H1 (cell line): ENCODE measurements around the gene ZNF367. TPM values are rescaled to one million over a fixed set of nuclear protein-coding genes. Genes with fewer than 3 reads are reported as not detected.

Experiments used
- CTCF ChIA-PET: fragments of 300-600 bp; sonication (Branson Sonifier 250); formaldehyde crosslinking; loops from one replicate; lab custom pipeline; 2021; ENCODE audit not compliant: partially characterized antibody; lab: Charles Lee
- POLR2A ChIA-PET: fragments of 300-600 bp; sonication (Branson Sonifier 250); formaldehyde crosslinking; loops from one replicate; lab custom pipeline; 2021; ENCODE audit warnings: inconsistent platforms; ENCODE audit not compliant: partially characterized antibody; lab: Charles Lee
- DNase-seq, 2 experiments: peaks; one replicate each; pipeline versions ENCODE4 v3.0.0 to v3.0.0-alpha.2; 2010 to 2022; ENCODE audit warnings: low spot score in 2 of 2, low read depth in 1 of 2, mixed read lengths in 1 of 2
- FAIRE-seq: peaks from 2 replicates; lab custom pipeline; 2011; peaks lifted over from hg19 to GRCh38; lab: Jason Lieb, UNC
- H2AFZ ChIP-seq: 2 replicates; pipeline ENCODE4 v1.8.1; 2012; ENCODE audit warnings: low read length, inconsistent platforms
- H2AK5ac ChIP-seq: 2 replicates; pipeline ENCODE4 v1.6.1; 2013; ENCODE audit warnings: low read depth, low read length
- H2BK120ac ChIP-seq: replicated peaks from 2 replicates; pipeline ENCODE3; 2013; ENCODE audit warnings: low read depth, low read length, inconsistent platforms
- H2BK12ac ChIP-seq: 2 replicates; pipeline ENCODE4 v1.6.1; 2013; ENCODE audit warnings: low read depth, low read length
- H2BK15ac ChIP-seq: 2 replicates; pipeline ENCODE4 v1.6.1; 2013; ENCODE audit warnings: low read length
- H2BK20ac ChIP-seq: 2 replicates; pipeline ENCODE4 v1.6.1; 2013; ENCODE audit warnings: low read length
- H2BK5ac ChIP-seq: 2 replicates; pipeline ENCODE4 v1.6.1; 2013; ENCODE audit warnings: low read depth, low read length
- H3K14ac ChIP-seq: 2 replicates; pipeline ENCODE4 v1.6.1; 2013; ENCODE audit warnings: inconsistent platforms; ENCODE audit not compliant: insufficient read length
- H3K18ac ChIP-seq: 2 replicates; pipeline ENCODE4 v1.6.1; 2013; ENCODE audit warnings: low read length; ENCODE audit errors: extremely low read depth
- H3K23ac ChIP-seq: 2 replicates; pipeline ENCODE4 v1.6.1; 2013; ENCODE audit warnings: inconsistent platforms; ENCODE audit not compliant: insufficient read length
- H3K23me2 ChIP-seq: 2 replicates; pipeline ENCODE4 v1.6.1; 2013; ENCODE audit warnings: low read depth, low read length
- H3K27ac ChIP-seq: 2 replicates; pipeline ENCODE4 v1.6.1; 2011; ENCODE audit warnings: low read depth, low read length, inconsistent platforms
- H3K27me3 ChIP-seq, 4 experiments: replicated peaks in 1 of 4; 1 replicate in 1 of 4; 2 replicates in 3 of 4; pipeline versions ENCODE4 v1.6.1 to v1.8.1; 2011 to 2013; ENCODE audit warnings: low read length in 3 of 4, mild to moderate bottlenecking in 3 of 4, inconsistent platforms in 2 of 4, mixed read lengths in 2 of 4, moderate library complexity in 1 of 4; ENCODE audit not compliant: control insufficient read depth in 3 of 4, insufficient read depth in 3 of 4; ENCODE audit errors: extremely low read depth in 1 of 4
- H3K36me3 ChIP-seq, 4 experiments: 2 replicates each; pipeline versions ENCODE4 v1.6.1 to v1.8.1; 2011 to 2013; ENCODE audit warnings: mild to moderate bottlenecking in 4 of 4, low read length in 3 of 4, moderate library complexity in 2 of 4, control low read depth in 1 of 4, inconsistent platforms in 1 of 4; ENCODE audit not compliant: insufficient read depth in 4 of 4, control insufficient read depth in 2 of 4
- H3K4ac ChIP-seq: replicated peaks from 2 replicates; pipeline ENCODE3; 2013; ENCODE audit warnings: low read length, low read depth, mixed read lengths, inconsistent platforms; ENCODE audit not compliant: insufficient read length
- H3K4me1 ChIP-seq, 4 experiments: replicated peaks in 1 of 4; 1 replicate in 1 of 4; 2 replicates in 3 of 4; pipeline versions ENCODE4 v1.6.1 to v1.8.1; 2011 to 2013; ENCODE audit warnings: low read length in 3 of 4, inconsistent platforms in 2 of 4, mixed read lengths in 1 of 4; ENCODE audit not compliant: insufficient read depth in 4 of 4, control insufficient read depth in 3 of 4
- H3K4me2 ChIP-seq, 2 experiments: 2 replicates each; pipeline versions ENCODE4 v1.6.1 to v1.8.1; 2011 to 2013; ENCODE audit warnings: low read depth in 2 of 2, low read length in 2 of 2, control low read depth in 1 of 2, inconsistent platforms in 1 of 2, mild to moderate bottlenecking in 1 of 2; ENCODE audit not compliant: insufficient read depth in 1 of 2
- H3K4me3 ChIP-seq, 4 experiments: fragments of 200-600, 300-600 bp in 1 of 4; sonication (generic), shearing (Covaris generic), sonication (Bioruptor Twin) in 1 of 4; 2 replicates each; pipeline versions ENCODE4 v1.5.1 to v1.8.1; 2011 to 2016; ENCODE audit warnings: low read length in 4 of 4, low read depth in 3 of 4, control low read depth in 2 of 4, inconsistent platforms in 2 of 4, mild to moderate bottlenecking in 2 of 4, mixed read lengths in 1 of 4, moderate library complexity in 1 of 4; ENCODE audit not compliant: insufficient read depth in 2 of 4; ENCODE audit errors: extremely low read depth in 1 of 4
- H3K56ac ChIP-seq: replicated peaks from 2 replicates; pipeline ENCODE3; 2013; ENCODE audit warnings: low read depth, mild to moderate bottlenecking, mixed read lengths, low read length, inconsistent platforms; ENCODE audit not compliant: insufficient read length
- H3K79me1 ChIP-seq: 2 replicates; pipeline ENCODE4 v1.6.1; 2013; ENCODE audit warnings: low read depth, low read length, control low read depth
- H3K79me2 ChIP-seq, 2 experiments: 2 replicates each; pipeline versions ENCODE4 v1.6.1 to v1.8.1; 2012 to 2013; ENCODE audit warnings: low read length in 2 of 2, mild to moderate bottlenecking in 2 of 2, inconsistent platforms in 1 of 2; ENCODE audit not compliant: insufficient read depth in 2 of 2, control insufficient read depth in 1 of 2
- H3K9ac ChIP-seq, 4 experiments: replicated peaks in 1 of 4; 1 replicate in 1 of 4; 2 replicates in 3 of 4; pipeline versions ENCODE4 v1.6.1 to v1.8.1; 2011 to 2013; ENCODE audit warnings: low read depth in 3 of 4, low read length in 3 of 4, control low read depth in 2 of 4, mild to moderate bottlenecking in 2 of 4, moderate library complexity in 2 of 4, inconsistent platforms in 1 of 4; ENCODE audit errors: extremely low read depth in 1 of 4
- H3K9me3 ChIP-seq, 2 experiments: 2 replicates each; pipeline versions ENCODE4 v1.6.1 to v1.8.1; 2012 to 2013; ENCODE audit warnings: mild to moderate bottlenecking in 2 of 2, moderate library complexity in 2 of 2, control low read depth in 1 of 2, inconsistent platforms in 1 of 2, low read depth in 1 of 2, low read length in 1 of 2, mixed read lengths in 1 of 2; ENCODE audit not compliant: insufficient read depth in 2 of 2
- H4K20me1 ChIP-seq, 2 experiments: replicated peaks in 1 of 2; 2 replicates each; pipeline versions ENCODE3 to v1.8.1; 2011 to 2013; ENCODE audit warnings: inconsistent platforms in 2 of 2, low read length in 2 of 2, mild to moderate bottlenecking in 1 of 2; ENCODE audit not compliant: insufficient read depth in 2 of 2, control insufficient read depth in 1 of 2
- H4K5ac ChIP-seq: 2 replicates; pipeline ENCODE4 v1.6.1; 2013; ENCODE audit warnings: low read length, low read depth, mixed read lengths, inconsistent platforms; ENCODE audit not compliant: insufficient read length
- H4K8ac ChIP-seq: 2 replicates; pipeline ENCODE4 v1.8.0; 2013; ENCODE audit warnings: mild to moderate bottlenecking, moderate library complexity, low read length, inconsistent platforms; ENCODE audit not compliant: insufficient read depth; ENCODE audit errors: extremely low read depth
- H4K91ac ChIP-seq: replicated peaks from 2 replicates; pipeline ENCODE3; 2013; ENCODE audit warnings: low read length, mixed read lengths, inconsistent platforms; ENCODE audit not compliant: insufficient read length
- BACH1 ChIP-seq: IDR thresholded peaks from 2 replicates; pipeline ENCODE4 v1.6.1; 2012; ENCODE audit warnings: low read length, improper control_type of control experiment
- EP300 ChIP-seq, 2 experiments: IDR thresholded peaks; 1 replicate in 1 of 2; 2 replicates in 1 of 2; pipeline ENCODE4 v1.6.1; 2011 to 2012; ENCODE audit warnings: low read depth in 2 of 2, low read length in 2 of 2, mild to moderate bottlenecking in 2 of 2, borderline replicate concordance in 1 of 2, inconsistent platforms in 1 of 2, moderate library complexity in 1 of 2
- PHF8 ChIP-seq: fragments of 200-600 bp; sonication (generic); conservative IDR thresholded peaks from 2 replicates; pipeline ENCODE4 v1.7.1; 2012; ENCODE audit warnings: low read depth, mild to moderate bottlenecking, inconsistent platforms, low read length, moderate library complexity
- SIRT6 ChIP-seq: IDR thresholded peaks from one replicate; pipeline ENCODE4 v1.7.1; 2012; ENCODE audit warnings: low read length, inconsistent platforms
- SP2 ChIP-seq: IDR thresholded peaks from 2 replicates; pipeline ENCODE4 v1.6.1; 2012; ENCODE audit warnings: mild to moderate bottlenecking, low read length, inconsistent platforms
- WGBS, 2 experiments: shearing (Covaris generic) in 1 of 2; methylation state at CpG; one replicate each; pipeline versions ENCODE4 v1.1.6 to v1.1.7; 2013 to 2015; ENCODE audit warnings: low lambda C conversion rate in 2 of 2, mixed read lengths in 2 of 2, inconsistent platforms in 1 of 2, low coverage in 1 of 2, missing lambda C conversion rate in 1 of 2; ENCODE audit not compliant: insufficient replicate concordance in 2 of 2, insufficient coverage in 1 of 2, insufficient read length in 1 of 2; ENCODE audit errors: extremely low coverage in 1 of 2, missing lambda C conversion rate in 1 of 2; 5-methylcytosine and 5-hydroxymethylcytosine counted together
- polyA plus RNA-seq, 7 experiments: library from polyadenylated mRNA; depleted of rRNA in 3 of 7; stranded (reverse) in 5 of 7; unstranded in 2 of 7; fragments of >200 nt in 5 of 7; fragments of 200-250 nt in 2 of 7; gene quantifications; 1 replicate in 5 of 7; 2 replicates in 1 of 7; 4 replicates in 1 of 7; pipeline versions ENCODE4 v1.2.1 to v1.2.3, GENCODE V29; 2011 to 2013; ENCODE audit warnings: missing spikeins in 2 of 7, mixed read lengths in 2 of 7
- total RNA-seq: library from RNA; stranded (reverse); fragmentation: NEBNext Ultra II Directional; extraction: Animal tissue kit (Norgen Biotek cat#: 25700); gene quantifications from 2 replicates; pipeline ENCODE4 v1.2.1, GENCODE V29; 2021

The ZNF367 gene
- total and polyA plus RNA-seq, 2 of the 8 experiments (the other 6 are each of a cell fraction or from before 2014, with no cell fraction given) = 2.2 to 8.2 TPM

DNA sequence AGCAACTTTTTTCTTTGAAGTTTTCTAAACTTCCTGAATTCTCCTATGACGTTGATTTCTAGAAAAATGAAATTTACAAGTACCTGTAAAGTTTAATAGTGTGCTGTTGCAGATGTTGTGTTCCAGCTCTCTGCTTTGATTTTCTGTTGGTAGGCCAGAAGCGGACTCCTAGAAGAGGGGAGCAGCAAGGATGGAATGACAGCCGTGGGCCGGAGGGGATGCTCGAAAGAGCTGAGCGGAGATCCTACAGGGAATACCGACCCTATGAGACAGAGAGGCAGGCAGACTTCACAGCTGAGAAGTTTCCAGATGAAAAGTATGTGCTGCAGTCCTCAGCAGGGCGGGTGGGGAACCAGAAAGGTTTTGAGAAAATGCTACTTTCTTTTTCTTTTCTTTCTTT lies 40.1 kb upstream of the ZNF367 start:
- Histone ChIP-seq H3K23ac (no peak overlapping the region), H3K79me1 (no peaks in the 10 kb centered on the region; the same call in 1 of the 2 replicates), H4K5ac (no peak overlapping the region), H3K14ac (no peak overlapping the region), H4K91ac (no peak overlapping the region), H3K18ac (no peak overlapping the region), H3K9ac (no peak overlapping the region; a peak in 1 of 7 replicates), H3K4me2 (no peak overlapping the region), H2BK15ac (no peak overlapping the region), H3K36me3 (peaks cover 0 to 6% (median 0%) of the 10 kb centered on the region in 4 experiments; a peak in 3 of 8 replicates), H2BK20ac (no peak overlapping the region), H3K56ac (no peak overlapping the region), H3K4me3 (no peak overlapping the region), H3K4ac (no peak overlapping the region), H3K27me3 (no peaks in the 10 kb centered on the region), H2BK120ac (no peak overlapping the region), H4K20me1 (peaks cover 0 to 3% of the 10 kb centered on the region in 2 experiments), H2BK5ac (no peak overlapping the region), H2AK5ac (no peak overlapping the region), H3K9me3 (no peaks in the 10 kb centered on the region), H3K79me2 (no peaks in the 10 kb centered on the region; a peak in 2 of 4 replicates), H2AFZ (no peak overlapping the region), H4K8ac (no peak overlapping the region), H3K27ac (no peak overlapping the region), H2BK12ac (no peak overlapping the region), H3K23me2 (no peaks in the 10 kb centered on the region), H3K4me1 (peaks cover 3 to 9% (median 4%) of the 10 kb centered on the region in 4 experiments; a peak in 5 of 7 replicates)
- CTCF ChIA-PET = interaction anchor here (1.0 to 1.8 kb wide), 4 partner anchors 10 to 209 kb away, joined by 3 to 7 read pairs (median 4); no protein-coding TSS in a partner anchor
- POLR2A ChIA-PET = no interaction called here
- DNase-seq (no peak), FAIRE-seq (no peak)
- TF ChIP-seq PHF8 (no peak), EP300 (IDR thresholded peaks at IDR 0.05; ENCODE audit: borderline replicate concordance in 1 of 2, low read depth in 2 of 2, low read length in 2 of 2) (no peak), SP2 (no peak), SIRT6 (no peak), BACH1 (no peak)
- WGBS, 2 experiments = 93% methylated on average over 8 of the region's 8 CpGs; no CpG with 5 or more reads in 1 of the 2 experiments
